H1 (cell line): ENCODE results near the gene KCNMB4. TPM values are rescaled to one million over a fixed set of nuclear protein-coding genes. Genes with fewer than 3 reads are reported as not detected.
A peak's percentile ranks its signal among the peaks of the same experiment; 100 is the strongest.

Experiments used
- CTCF ChIA-PET: fragments of 300-600 bp; sonication (Branson Sonifier 250); formaldehyde crosslinking; loops from one replicate; lab custom pipeline; 2021; ENCODE audit not compliant: partially characterized antibody; lab: Charles Lee
- POLR2A ChIA-PET: fragments of 300-600 bp; sonication (Branson Sonifier 250); formaldehyde crosslinking; loops from one replicate; lab custom pipeline; 2021; ENCODE audit warnings: inconsistent platforms; ENCODE audit not compliant: partially characterized antibody; lab: Charles Lee
- DNase-seq, 2 experiments: peaks; one replicate each; pipeline versions ENCODE4 v3.0.0 to v3.0.0-alpha.2; 2010 to 2022; ENCODE audit warnings: low spot score in 2 of 2, low read depth in 1 of 2, mixed read lengths in 1 of 2
- FAIRE-seq: peaks from 2 replicates; lab custom pipeline; 2011; peaks lifted over from hg19 to GRCh38; lab: Jason Lieb, UNC
- H2AFZ ChIP-seq: 2 replicates; pipeline ENCODE4 v1.8.1; 2012; ENCODE audit warnings: low read length, inconsistent platforms
- H2AK5ac ChIP-seq: 2 replicates; pipeline ENCODE4 v1.6.1; 2013; ENCODE audit warnings: low read depth, low read length
- H2BK120ac ChIP-seq: replicated peaks from 2 replicates; pipeline ENCODE3; 2013; ENCODE audit warnings: low read depth, low read length, inconsistent platforms
- H2BK12ac ChIP-seq: 2 replicates; pipeline ENCODE4 v1.6.1; 2013; ENCODE audit warnings: low read depth, low read length
- H2BK15ac ChIP-seq: 2 replicates; pipeline ENCODE4 v1.6.1; 2013; ENCODE audit warnings: low read length
- H2BK20ac ChIP-seq: 2 replicates; pipeline ENCODE4 v1.6.1; 2013; ENCODE audit warnings: low read length
- H2BK5ac ChIP-seq: 2 replicates; pipeline ENCODE4 v1.6.1; 2013; ENCODE audit warnings: low read depth, low read length
- H3K14ac ChIP-seq: 2 replicates; pipeline ENCODE4 v1.6.1; 2013; ENCODE audit warnings: inconsistent platforms; ENCODE audit not compliant: insufficient read length
- H3K18ac ChIP-seq: 2 replicates; pipeline ENCODE4 v1.6.1; 2013; ENCODE audit warnings: low read length; ENCODE audit errors: extremely low read depth
- H3K23ac ChIP-seq: 2 replicates; pipeline ENCODE4 v1.6.1; 2013; ENCODE audit warnings: inconsistent platforms; ENCODE audit not compliant: insufficient read length
- H3K23me2 ChIP-seq: 2 replicates; pipeline ENCODE4 v1.6.1; 2013; ENCODE audit warnings: low read depth, low read length
- H3K27ac ChIP-seq: 2 replicates; pipeline ENCODE4 v1.6.1; 2011; ENCODE audit warnings: low read depth, low read length, inconsistent platforms
- H3K27me3 ChIP-seq, 4 experiments: replicated peaks in 1 of 4; 1 replicate in 1 of 4; 2 replicates in 3 of 4; pipeline versions ENCODE4 v1.6.1 to v1.8.1; 2011 to 2013; ENCODE audit warnings: low read length in 3 of 4, mild to moderate bottlenecking in 3 of 4, inconsistent platforms in 2 of 4, mixed read lengths in 2 of 4, moderate library complexity in 1 of 4; ENCODE audit not compliant: control insufficient read depth in 3 of 4, insufficient read depth in 3 of 4; ENCODE audit errors: extremely low read depth in 1 of 4
- H3K36me3 ChIP-seq, 4 experiments: 2 replicates each; pipeline versions ENCODE4 v1.6.1 to v1.8.1; 2011 to 2013; ENCODE audit warnings: mild to moderate bottlenecking in 4 of 4, low read length in 3 of 4, moderate library complexity in 2 of 4, control low read depth in 1 of 4, inconsistent platforms in 1 of 4; ENCODE audit not compliant: insufficient read depth in 4 of 4, control insufficient read depth in 2 of 4
- H3K4ac ChIP-seq: replicated peaks from 2 replicates; pipeline ENCODE3; 2013; ENCODE audit warnings: low read length, low read depth, mixed read lengths, inconsistent platforms; ENCODE audit not compliant: insufficient read length
- H3K4me1 ChIP-seq, 4 experiments: replicated peaks in 1 of 4; 1 replicate in 1 of 4; 2 replicates in 3 of 4; pipeline versions ENCODE4 v1.6.1 to v1.8.1; 2011 to 2013; ENCODE audit warnings: low read length in 3 of 4, inconsistent platforms in 2 of 4, mixed read lengths in 1 of 4; ENCODE audit not compliant: insufficient read depth in 4 of 4, control insufficient read depth in 3 of 4
- H3K4me2 ChIP-seq, 2 experiments: 2 replicates each; pipeline versions ENCODE4 v1.6.1 to v1.8.1; 2011 to 2013; ENCODE audit warnings: low read depth in 2 of 2, low read length in 2 of 2, control low read depth in 1 of 2, inconsistent platforms in 1 of 2, mild to moderate bottlenecking in 1 of 2; ENCODE audit not compliant: insufficient read depth in 1 of 2
- H3K4me3 ChIP-seq, 4 experiments: fragments of 200-600, 300-600 bp in 1 of 4; sonication (generic), shearing (Covaris generic), sonication (Bioruptor Twin) in 1 of 4; 2 replicates each; pipeline versions ENCODE4 v1.5.1 to v1.8.1; 2011 to 2016; ENCODE audit warnings: low read length in 4 of 4, low read depth in 3 of 4, control low read depth in 2 of 4, inconsistent platforms in 2 of 4, mild to moderate bottlenecking in 2 of 4, mixed read lengths in 1 of 4, moderate library complexity in 1 of 4; ENCODE audit not compliant: insufficient read depth in 2 of 4; ENCODE audit errors: extremely low read depth in 1 of 4
- H3K56ac ChIP-seq: replicated peaks from 2 replicates; pipeline ENCODE3; 2013; ENCODE audit warnings: low read depth, mild to moderate bottlenecking, mixed read lengths, low read length, inconsistent platforms; ENCODE audit not compliant: insufficient read length
- H3K79me1 ChIP-seq: 2 replicates; pipeline ENCODE4 v1.6.1; 2013; ENCODE audit warnings: low read depth, low read length, control low read depth
- H3K79me2 ChIP-seq, 2 experiments: 2 replicates each; pipeline versions ENCODE4 v1.6.1 to v1.8.1; 2012 to 2013; ENCODE audit warnings: low read length in 2 of 2, mild to moderate bottlenecking in 2 of 2, inconsistent platforms in 1 of 2; ENCODE audit not compliant: insufficient read depth in 2 of 2, control insufficient read depth in 1 of 2
- H3K9ac ChIP-seq, 4 experiments: replicated peaks in 1 of 4; 1 replicate in 1 of 4; 2 replicates in 3 of 4; pipeline versions ENCODE4 v1.6.1 to v1.8.1; 2011 to 2013; ENCODE audit warnings: low read depth in 3 of 4, low read length in 3 of 4, control low read depth in 2 of 4, mild to moderate bottlenecking in 2 of 4, moderate library complexity in 2 of 4, inconsistent platforms in 1 of 4; ENCODE audit errors: extremely low read depth in 1 of 4
- H3K9me3 ChIP-seq, 2 experiments: 2 replicates each; pipeline versions ENCODE4 v1.6.1 to v1.8.1; 2012 to 2013; ENCODE audit warnings: mild to moderate bottlenecking in 2 of 2, moderate library complexity in 2 of 2, control low read depth in 1 of 2, inconsistent platforms in 1 of 2, low read depth in 1 of 2, low read length in 1 of 2, mixed read lengths in 1 of 2; ENCODE audit not compliant: insufficient read depth in 2 of 2
- H4K20me1 ChIP-seq, 2 experiments: replicated peaks in 1 of 2; 2 replicates each; pipeline versions ENCODE3 to v1.8.1; 2011 to 2013; ENCODE audit warnings: inconsistent platforms in 2 of 2, low read length in 2 of 2, mild to moderate bottlenecking in 1 of 2; ENCODE audit not compliant: insufficient read depth in 2 of 2, control insufficient read depth in 1 of 2
- H4K5ac ChIP-seq: 2 replicates; pipeline ENCODE4 v1.6.1; 2013; ENCODE audit warnings: low read length, low read depth, mixed read lengths, inconsistent platforms; ENCODE audit not compliant: insufficient read length
- H4K8ac ChIP-seq: 2 replicates; pipeline ENCODE4 v1.8.0; 2013; ENCODE audit warnings: mild to moderate bottlenecking, moderate library complexity, low read length, inconsistent platforms; ENCODE audit not compliant: insufficient read depth; ENCODE audit errors: extremely low read depth
- H4K91ac ChIP-seq: replicated peaks from 2 replicates; pipeline ENCODE3; 2013; ENCODE audit warnings: low read length, mixed read lengths, inconsistent platforms; ENCODE audit not compliant: insufficient read length
- BRCA1 ChIP-seq: IDR thresholded peaks from 2 replicates; pipeline ENCODE4 v1.6.1; 2012; ENCODE audit warnings: low read depth, low read length, improper control_type of control experiment
- CBX8 ChIP-seq: fragments of 300-800, 300-1000 bp; sonication (generic); IDR thresholded peaks from 2 replicates; pipeline ENCODE4 v1.7.1; 2016; ENCODE audit warnings: low read depth, low read length, borderline replicate concordance
- GTF2F1 ChIP-seq: IDR thresholded peaks from 2 replicates; pipeline ENCODE4 v1.6.1; 2012; ENCODE audit warnings: low read depth, low read length, improper control_type of control experiment, borderline replicate concordance
- HDAC2 ChIP-seq, 2 experiments: fragments of 300-600 bp in 1 of 2; sonication (generic) in 1 of 2; IDR thresholded peaks; 2 replicates each; pipeline ENCODE4 v1.6.1; 2011 to 2012; ENCODE audit warnings: low read depth in 2 of 2, low read length in 2 of 2, mild to moderate bottlenecking in 2 of 2, moderate library complexity in 2 of 2, borderline replicate concordance in 1 of 2, inconsistent platforms in 1 of 2
- JUND ChIP-seq: IDR thresholded peaks from 2 replicates; pipeline ENCODE4 v1.6.1; 2011; ENCODE audit warnings: mild to moderate bottlenecking, improper control_type of control experiment, low read length
- SIN3A ChIP-seq, 2 experiments: IDR thresholded peaks in 1 of 2; conservative IDR thresholded peaks in 1 of 2; 2 replicates each; pipeline ENCODE4 v1.6.1; 2011 to 2012; ENCODE audit warnings: low read length in 2 of 2, improper control_type of control experiment in 1 of 2, low read depth in 1 of 2, mild to moderate bottlenecking in 1 of 2
- SP1 ChIP-seq: IDR thresholded peaks from 2 replicates; pipeline ENCODE4 v1.6.1; 2011; ENCODE audit warnings: low read depth, low read length
- TCF12 ChIP-seq: IDR thresholded peaks from 2 replicates; pipeline ENCODE4 v1.6.1; 2011; ENCODE audit warnings: low read depth, mild to moderate bottlenecking, low read length
- ZNF274 ChIP-seq: IDR thresholded peaks from 2 replicates; pipeline ENCODE4 v1.7.0; 2012; ENCODE audit warnings: low read length, borderline replicate concordance; ENCODE audit errors: extremely low read depth
- WGBS, 2 experiments: shearing (Covaris generic) in 1 of 2; methylation state at CpG; one replicate each; pipeline versions ENCODE4 v1.1.6 to v1.1.7; 2013 to 2015; ENCODE audit warnings: low lambda C conversion rate in 2 of 2, mixed read lengths in 2 of 2, inconsistent platforms in 1 of 2, low coverage in 1 of 2, missing lambda C conversion rate in 1 of 2; ENCODE audit not compliant: insufficient replicate concordance in 2 of 2, insufficient coverage in 1 of 2, insufficient read length in 1 of 2; ENCODE audit errors: extremely low coverage in 1 of 2, missing lambda C conversion rate in 1 of 2; 5-methylcytosine and 5-hydroxymethylcytosine counted together
- polyA plus RNA-seq, 7 experiments: library from polyadenylated mRNA; depleted of rRNA in 3 of 7; stranded (reverse) in 5 of 7; unstranded in 2 of 7; fragments of >200 nt in 5 of 7; fragments of 200-250 nt in 2 of 7; gene quantifications; 1 replicate in 5 of 7; 2 replicates in 1 of 7; 4 replicates in 1 of 7; pipeline versions ENCODE4 v1.2.1 to v1.2.3, GENCODE V29; 2011 to 2013; ENCODE audit warnings: missing spikeins in 2 of 7, mixed read lengths in 2 of 7
- total RNA-seq: library from RNA; stranded (reverse); fragmentation: NEBNext Ultra II Directional; extraction: Animal tissue kit (Norgen Biotek cat#: 25700); gene quantifications from 2 replicates; pipeline ENCODE4 v1.2.1, GENCODE V29; 2021
- TF ChIP-seq, protein P1 (sequence below): IDR thresholded peaks from 2 replicates; pipeline ENCODE4 v1.6.1; 2011; ENCODE audit warnings: low read length, improper control_type of control experiment

KCNMB4 gene
- total and polyA plus RNA-seq, 2 of the 8 experiments (the other 6 are each of a cell fraction or from before 2014, with no cell fraction given), result 10.9 to 16.0 TPM

DNA sequence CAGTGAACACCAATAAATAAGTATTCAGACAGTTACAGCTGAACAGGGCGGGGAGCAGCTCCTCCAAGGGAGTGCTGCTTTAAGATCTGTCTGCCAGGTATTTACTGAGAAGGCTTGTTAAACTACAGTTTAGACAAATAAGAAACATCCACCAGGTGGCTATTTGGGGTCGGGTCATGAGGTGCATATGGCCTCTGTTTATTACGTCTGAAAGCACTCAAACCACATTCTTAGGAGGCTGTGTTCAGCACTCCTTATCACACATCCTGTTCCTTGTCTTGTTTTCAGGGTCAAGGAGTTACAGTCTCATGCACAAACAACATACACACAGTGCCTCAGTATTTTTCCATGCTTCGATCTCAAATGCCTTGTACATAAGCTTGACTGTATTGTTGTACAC, 78.8 kb downstream of the KCNMB4 start:
- no peak overlapping the region for H2AK5ac ChIP-seq
- no peak overlapping the region for H4K8ac ChIP-seq
- 0 out of 8 replicates have a peak, but pooled peaks cover 0 to 3% (median 0%) of the 10 kb centered on the region in 4 experiments for H3K36me3 ChIP-seq
- CTCF ChIA-PET, result interaction anchor here (0.6 kb wide), 1 partner anchor 116 kb away, joined by 3 read pairs; no protein-coding TSS in a partner anchor
- H3K4me1 ChIP-seq, result no peaks in the 10 kb centered on the region
- H3K4ac ChIP-seq, result no peak overlapping the region
- peak; percentile 52 for FAIRE-seq
- H3K23me2 ChIP-seq, result no peaks in the 10 kb centered on the region
- no peak overlapping the region for H2BK20ac ChIP-seq
- no peak overlapping the region for H3K23ac ChIP-seq
- H3K14ac ChIP-seq, result no peak overlapping the region
- no peak overlapping the region for H2BK120ac ChIP-seq
- no peak overlapping the region for H2BK15ac ChIP-seq
- no peak overlapping the region for H3K9ac ChIP-seq
- no peak overlapping the region for H3K18ac ChIP-seq
- no peak for DNase-seq
- H3K79me1 ChIP-seq, result no peaks in the 10 kb centered on the region
- H3K56ac ChIP-seq, result no peak overlapping the region
- no peaks in the 10 kb centered on the region for H4K20me1 ChIP-seq
- H2BK5ac ChIP-seq, result no peak overlapping the region
- H4K91ac ChIP-seq, result no peak overlapping the region
- H2AFZ ChIP-seq, result no peak overlapping the region
- no peak overlapping the region for H4K5ac ChIP-seq
- WGBS, 2 experiments, result 84% methylated on average over 4 of the region's 4 CpGs; no CpG with 5 or more reads in 1 of the 2 experiments
- TF ChIP-seq HDAC2 (IDR thresholded peaks at IDR 0.05; ENCODE audit: borderline replicate concordance in 1 of 2, low read depth in 2 of 2, low read length in 2 of 2) (no peak), GTF2F1 (no peak), JUND (no peak), BRCA1 (no peak), CBX8 (no peak), SIN3A (conservative IDR thresholded peaks at IDR 0.05 in 1 of 2, IDR thresholded peaks at IDR 0.05 in 1 of 2; ENCODE audit: low read depth in 1 of 2, low read length in 2 of 2) (no peak), TCF12 (no peak), ZNF274 (no peak), SP1 (no peak)
- TF ChIP-seq, protein P1, sequence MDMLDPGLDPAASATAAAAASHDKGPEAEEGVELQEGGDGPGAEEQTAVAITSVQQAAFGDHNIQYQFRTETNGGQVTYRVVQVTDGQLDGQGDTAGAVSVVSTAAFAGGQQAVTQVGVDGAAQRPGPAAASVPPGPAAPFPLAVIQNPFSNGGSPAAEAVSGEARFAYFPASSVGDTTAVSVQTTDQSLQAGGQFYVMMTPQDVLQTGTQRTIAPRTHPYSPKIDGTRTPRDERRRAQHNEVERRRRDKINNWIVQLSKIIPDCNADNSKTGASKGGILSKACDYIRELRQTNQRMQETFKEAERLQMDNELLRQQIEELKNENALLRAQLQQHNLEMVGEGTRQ, result no peak
- TF ChIP-seq, all 59 proteins: peak for 0
- Histone ChIP-seq H3K27ac (no peak overlapping the region), H3K79me2 (no peaks in the 10 kb centered on the region), H3K27me3 (no peaks in the 10 kb centered on the region), H3K9me3 (peaks cover 6 to 12% of the 10 kb centered on the region in 2 experiments; a peak in 3 of 4 replicates), H2BK12ac (no peak overlapping the region), H3K4me2 (no peak overlapping the region), H3K4me3 (no peak overlapping the region)
- POLR2A ChIA-PET, result interaction anchor here (1.4 kb wide), 1 partner anchor 16 kb away, joined by 5 read pairs; no protein-coding TSS in a partner anchor
